Mammary epithelial cell (primary cell): ENCODE data around the gene ITGAL.

Experiments
- CTCF ChIP-seq, 2 donors: IDR thresholded peaks in 1 of 2; conservative IDR thresholded peaks in 1 of 2; 2 replicates each; pipeline ENCODE4 v1.5.1; 2011 to 2012; ENCODE audit warnings: inconsistent platforms in 2 of 2, low read length in 2 of 2, mild to moderate bottlenecking in 2 of 2, control low read depth in 1 of 2, low read depth in 1 of 2; ENCODE audit not compliant: insufficient read depth in 1 of 2; ENCODE audit errors: extremely low read depth in 1 of 2
- EZH2 ChIP-seq: IDR thresholded peaks from 2 replicates; pipeline ENCODE4 v1.6.1; 2012; ENCODE audit warnings: low read length, inconsistent platforms, borderline replicate concordance

- TF ChIP-seq CTCF (conservative IDR thresholded peaks at IDR 0.05 in 1 of 2, IDR thresholded peaks at IDR 0.05 in 1 of 2; ENCODE audit: extremely low read depth in 1 of 2, insufficient read depth in 1 of 2, low read depth in 1 of 2, low read length in 2 of 2) (no peak), EZH2 (no peak)
Observed at GRCh38 chr16:30484887-30485286, 12.3 kb downstream of the ITGAL start.
